SK-N-MC (cell line): ENCODE measurements around the gene ALAS2.

Experiments
- EZH2 ChIP-seq: fragments of 200-600 bp; sonication (generic); IDR thresholded peaks from one replicate; pipeline ENCODE4 v1.6.1; 2017; ENCODE audit warnings: antibody characterized with exemption
- POLR2AphosphoS5 ChIP-seq: IDR thresholded peaks from 2 replicates; pipeline ENCODE4 v1.6.1; 2012; ENCODE audit warnings: mild to moderate bottlenecking, low read depth, low read length, borderline replicate concordance

DNA sequence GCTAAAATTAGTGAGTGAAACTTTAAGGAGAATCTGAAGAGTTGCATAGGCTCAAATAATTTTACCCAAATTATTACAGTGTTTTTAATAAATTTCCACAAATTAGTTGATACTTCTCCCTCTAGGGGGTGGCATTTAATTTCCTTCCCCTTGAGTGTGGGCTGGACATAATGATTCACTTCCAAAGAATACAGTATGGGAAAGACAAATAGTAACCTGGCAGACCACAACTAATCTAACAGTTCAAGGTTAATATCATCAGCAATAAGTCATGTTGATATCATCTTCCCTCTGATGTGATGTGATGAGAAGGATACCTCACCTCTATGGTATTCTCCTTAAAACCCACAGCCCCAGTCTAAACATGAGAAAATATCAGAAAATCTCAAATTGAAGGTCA, 52.3 kb downstream of the ALAS2 start:
- no peak for TF ChIP-seq EZH2
- no peak for TF ChIP-seq POLR2AphosphoS5
